Liver (tissue), 9 donors: ENCODE data around the gene DMWD. TPM values are rescaled to one million over a fixed set of nuclear protein-coding genes. Genes with fewer than 3 reads are reported as not detected.

Experiments used
- DNase-seq: peaks from one replicate; pipeline ENCODE4 v3.0.0-alpha.2; 2017; ENCODE audit warnings: low spot score
- H3K27ac ChIP-seq, 2 donors: one replicate each; pipeline ENCODE4 v1.7.0; 2013; ENCODE audit warnings: inconsistent platforms in 2 of 2, low read length in 2 of 2, control low read depth in 1 of 2, low read depth in 1 of 2, mild to moderate bottlenecking in 1 of 2
- H3K27me3 ChIP-seq, 4 donors: one replicate each; pipeline versions ENCODE4 v1.6.1 to v1.7.0; 2013; ENCODE audit warnings: low read length in 3 of 4, inconsistent platforms in 1 of 4, mild to moderate bottlenecking in 1 of 4, moderate library complexity in 1 of 4; ENCODE audit not compliant: control insufficient read depth in 4 of 4, insufficient read depth in 4 of 4
- H3K36me3 ChIP-seq, 4 donors: one replicate each; pipeline versions ENCODE4 v1.6.1 to v1.7.0; 2013; ENCODE audit warnings: low read length in 3 of 4, mild to moderate bottlenecking in 3 of 4, low read depth in 1 of 4, moderate library complexity in 1 of 4; ENCODE audit not compliant: control insufficient read depth in 4 of 4, insufficient read depth in 3 of 4
- H3K4me1 ChIP-seq, 4 donors: one replicate each; pipeline versions ENCODE4 v1.6.1 to v1.7.0; 2013; ENCODE audit warnings: low read length in 3 of 4, mild to moderate bottlenecking in 3 of 4, moderate library complexity in 1 of 4; ENCODE audit not compliant: control insufficient read depth in 4 of 4, insufficient read depth in 4 of 4
- H3K4me3 ChIP-seq, 3 donors: one replicate each; pipeline versions ENCODE4 v1.6.1 to v1.7.0; 2013; ENCODE audit warnings: low read length in 3 of 3, control low read depth in 1 of 3, low read depth in 1 of 3, mild to moderate bottlenecking in 1 of 3
- H3K9ac ChIP-seq, 2 donors: one replicate each; pipeline ENCODE4 v1.7.0; 2013; ENCODE audit warnings: low read length in 2 of 2, mild to moderate bottlenecking in 2 of 2, moderate library complexity in 2 of 2, control low read depth in 1 of 2, low read depth in 1 of 2
- H3K9me3 ChIP-seq, 4 donors: one replicate each; pipeline versions ENCODE4 v1.6.1 to v1.7.0; 2013; ENCODE audit warnings: low read length in 3 of 4; ENCODE audit not compliant: control insufficient read depth in 4 of 4
- ATF3 ChIP-seq: IDR thresholded peaks from 2 replicates; pipeline ENCODE4 v1.6.1; 2016; ENCODE audit warnings: antibody characterized with exemption
- CTCF ChIP-seq: fragments of 150-350 bp; IDR thresholded peaks from 2 replicates; pipeline ENCODE4 v1.5.1; 2017; ENCODE audit warnings: improper control_type of control experiment, low read depth, low read length; ENCODE audit not compliant: missing input control
- EGR1 ChIP-seq, 2 donors: IDR thresholded peaks; 2 replicates each; pipeline ENCODE4 v1.6.1; 2016 to 2018; ENCODE audit warnings: antibody characterized with exemption in 2 of 2, low read depth in 2 of 2
- FOXA1 ChIP-seq: IDR thresholded peaks from 2 replicates; pipeline ENCODE4 v1.6.1; 2016; ENCODE audit warnings: antibody characterized with exemption
- GABPA ChIP-seq, 2 donors: IDR thresholded peaks in 1 of 2; conservative IDR thresholded peaks in 1 of 2; 2 replicates each; pipeline ENCODE4 v1.6.1; 2016; ENCODE audit warnings: antibody characterized with exemption in 2 of 2, mild to moderate bottlenecking in 1 of 2, moderate library complexity in 1 of 2
- HNF4A ChIP-seq, 2 donors: conservative IDR thresholded peaks; 2 replicates each; pipeline ENCODE4 v1.6.1; 2016; ENCODE audit warnings: antibody characterized with exemption in 2 of 2, mild to moderate bottlenecking in 2 of 2
- HNF4G ChIP-seq: IDR thresholded peaks from 2 replicates; pipeline ENCODE4 v1.6.1; 2016; ENCODE audit warnings: antibody characterized with exemption
- JUND ChIP-seq, 2 donors: IDR thresholded peaks; 2 replicates each; pipeline ENCODE4 v1.6.1; 2016; ENCODE audit warnings: antibody characterized with exemption in 2 of 2
- NR2F2 ChIP-seq: IDR thresholded peaks from 2 replicates; pipeline ENCODE4 v1.6.1; 2016; ENCODE audit warnings: antibody characterized with exemption
- RXRA ChIP-seq, 2 donors: IDR thresholded peaks; 2 replicates each; pipeline ENCODE4 v1.6.1; 2017 to 2018; ENCODE audit warnings: antibody characterized with exemption in 2 of 2, mild to moderate bottlenecking in 1 of 2
- TAF1 ChIP-seq: conservative IDR thresholded peaks from 2 replicates; pipeline ENCODE4 v1.6.1; 2016; ENCODE audit warnings: antibody characterized with exemption, mild to moderate bottlenecking
- YY1 ChIP-seq: IDR thresholded peaks from 2 replicates; pipeline ENCODE4 v1.6.1; 2016; ENCODE audit warnings: antibody characterized with exemption, mild to moderate bottlenecking
- ZBTB33 ChIP-seq: IDR thresholded peaks from 2 replicates; pipeline ENCODE4 v1.6.1; 2016; ENCODE audit warnings: antibody characterized with exemption
- whole genome bisulfite sequencing: extraction: QIAGEN DNeasy Blood & Tissue Kit; methylation state at CpG from one replicate; pipeline ENCODE4 v1.1.7; 2013; 5-methylcytosine and 5-hydroxymethylcytosine counted together
- polyA plus RNA-seq, 2 donors: library from polyadenylated mRNA; stranded (reverse) in 1 of 2; unstranded in 1 of 2; fragments of 200-250 nt in 1 of 2; fragments of >200 nt in 1 of 2; fragmentation: Nextera tagmentation in 1 of 2; extraction: Ambion mirVana in 1 of 2; gene quantifications; one replicate each; pipeline versions ENCODE4 v1.2.1 to v1.2.3, GENCODE V29; 2013 to 2015
- total RNA-seq, 2 donors: library from RNA; depleted of rRNA; stranded (reverse); fragments of >200 nt; gene quantifications; one replicate each; pipeline ENCODE4 v1.2.3, GENCODE V29; 2014
- TF ChIP-seq, protein P1 (sequence below): IDR thresholded peaks from 2 replicates; pipeline ENCODE4 v1.6.1; 2016; ENCODE audit warnings: antibody characterized with exemption, mild to moderate bottlenecking
- TF ChIP-seq, protein P2 (sequence below): IDR thresholded peaks from 2 replicates; pipeline ENCODE4 v1.6.1; 2016; ENCODE audit warnings: antibody characterized with exemption
- donor health status: healthy.
- donor health status: healthy.
- donor health status: healthy.
- donor health status: healthy.
- donor health status: healthy.

DMWD gene
- total and polyA plus RNA-seq, 4 donors, result 3.7 to 14.6 (median 8.9) TPM

DNA sequence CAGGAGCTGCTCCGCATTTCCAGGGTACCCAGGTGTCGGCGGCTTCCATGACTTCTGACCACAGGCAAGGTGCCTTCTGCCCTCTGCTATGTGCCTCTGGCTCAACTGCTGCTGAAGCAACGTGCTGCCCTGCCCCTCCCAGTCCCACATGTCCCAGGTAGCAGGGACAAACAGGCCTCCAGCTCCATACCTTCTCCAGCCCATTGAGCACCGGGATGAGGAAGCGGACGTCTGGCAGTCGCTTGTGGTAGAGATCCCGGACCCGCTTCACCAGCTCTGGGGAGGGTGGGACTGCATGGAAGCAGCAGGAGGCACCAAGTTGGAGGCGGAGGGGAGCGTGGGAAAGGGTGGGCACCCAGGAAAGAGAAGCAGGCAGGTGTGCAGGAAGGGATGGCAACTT, 30.5 kb upstream of the DMWD start:
- no peak overlapping the region for H3K27ac ChIP-seq
- H3K27me3 ChIP-seq, result no peaks in the 10 kb centered on the region
- no peak overlapping the region for H3K4me3 ChIP-seq

GRCh38 chr19:45822716-45823115, 30.1 kb upstream of the DMWD start:
- 98% methylated on average over 5 of the region's 5 CpGs for WGBS
- H3K9me3 ChIP-seq, result no peaks in the 10 kb centered on the region
- peaks cover 22 to 76% (median 29%) of the 10 kb centered on the region in 4 donors for H3K36me3 ChIP-seq

More for the DNA sequence above, 30.5 kb upstream of the DMWD start:
- WGBS, result 97% methylated on average over 12 of the region's 12 CpGs
- TF ChIP-seq FOXA1 (no peak), GABPA (IDR thresholded peaks at IDR 0.05 in 1 of 2, conservative IDR thresholded peaks at IDR 0.05 in 1 of 2) (no peak), HNF4G (no peak), YY1 (no peak), RXRA (IDR thresholded peaks at IDR 0.05) (no peak), NR2F2 (no peak)
- DNase-seq, result no peak
- Histone ChIP-seq H3K36me3 (peaks cover 22 to 81% (median 29%) of the 10 kb centered on the region in 4 donors), H3K9me3 (no peaks in the 10 kb centered on the region), H3K4me1 (no peaks in the 10 kb centered on the region), H3K9ac (no peak overlapping the region)

GRCh38 chr19:45821570-45821969, 28.9 kb upstream of the DMWD start:
- Histone ChIP-seq H3K27me3 (no peaks in the 10 kb centered on the region), H3K27ac (no peak overlapping the region), H3K36me3 (peaks cover 20 to 66% (median 25%) of the 10 kb centered on the region in 4 donors), H3K9ac (no peak overlapping the region), H3K9me3 (no peaks in the 10 kb centered on the region), H3K4me3 (no peak overlapping the region), H3K4me1 (peaks cover 0 to 4% (median 0%) of the 10 kb centered on the region in 4 donors)
- no peak for DNase-seq
- WGBS, result 94% methylated on average over 10 of the region's 10 CpGs
- TF ChIP-seq HNF4G, result no peak
- TF ChIP-seq HNF4A (conservative IDR thresholded peaks at IDR 0.05), result no peak
- no peak for TF ChIP-seq CTCF
- TF ChIP-seq TAF1, result no peak
- TF ChIP-seq, protein P1, sequence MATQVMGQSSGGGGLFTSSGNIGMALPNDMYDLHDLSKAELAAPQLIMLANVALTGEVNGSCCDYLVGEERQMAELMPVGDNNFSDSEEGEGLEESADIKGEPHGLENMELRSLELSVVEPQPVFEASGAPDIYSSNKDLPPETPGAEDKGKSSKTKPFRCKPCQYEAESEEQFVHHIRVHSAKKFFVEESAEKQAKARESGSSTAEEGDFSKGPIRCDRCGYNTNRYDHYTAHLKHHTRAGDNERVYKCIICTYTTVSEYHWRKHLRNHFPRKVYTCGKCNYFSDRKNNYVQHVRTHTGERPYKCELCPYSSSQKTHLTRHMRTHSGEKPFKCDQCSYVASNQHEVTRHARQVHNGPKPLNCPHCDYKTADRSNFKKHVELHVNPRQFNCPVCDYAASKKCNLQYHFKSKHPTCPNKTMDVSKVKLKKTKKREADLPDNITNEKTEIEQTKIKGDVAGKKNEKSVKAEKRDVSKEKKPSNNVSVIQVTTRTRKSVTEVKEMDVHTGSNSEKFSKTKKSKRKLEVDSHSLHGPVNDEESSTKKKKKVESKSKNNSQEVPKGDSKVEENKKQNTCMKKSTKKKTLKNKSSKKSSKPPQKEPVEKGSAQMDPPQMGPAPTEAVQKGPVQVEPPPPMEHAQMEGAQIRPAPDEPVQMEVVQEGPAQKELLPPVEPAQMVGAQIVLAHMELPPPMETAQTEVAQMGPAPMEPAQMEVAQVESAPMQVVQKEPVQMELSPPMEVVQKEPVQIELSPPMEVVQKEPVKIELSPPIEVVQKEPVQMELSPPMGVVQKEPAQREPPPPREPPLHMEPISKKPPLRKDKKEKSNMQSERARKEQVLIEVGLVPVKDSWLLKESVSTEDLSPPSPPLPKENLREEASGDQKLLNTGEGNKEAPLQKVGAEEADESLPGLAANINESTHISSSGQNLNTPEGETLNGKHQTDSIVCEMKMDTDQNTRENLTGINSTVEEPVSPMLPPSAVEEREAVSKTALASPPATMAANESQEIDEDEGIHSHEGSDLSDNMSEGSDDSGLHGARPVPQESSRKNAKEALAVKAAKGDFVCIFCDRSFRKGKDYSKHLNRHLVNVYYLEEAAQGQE, result no peak
- no peak for TF ChIP-seq EGR1 (IDR thresholded peaks at IDR 0.05; ENCODE audit: low read depth in 2 of 2)

More at GRCh38 chr19:45822716-45823115, 30.1 kb upstream of the DMWD start:
- DNase-seq, result no peak
- Histone ChIP-seq H3K4me3 (no peak overlapping the region), H3K27me3 (no peaks in the 10 kb centered on the region), H3K9ac (no peak overlapping the region), H3K4me1 (no peaks in the 10 kb centered on the region), H3K27ac (no peak overlapping the region)
- TF ChIP-seq JUND (IDR thresholded peaks at IDR 0.05), result no peak
- no peak for TF ChIP-seq YY1
- no peak for TF ChIP-seq HNF4A (conservative IDR thresholded peaks at IDR 0.05)
- no peak for TF ChIP-seq ATF3
- TF ChIP-seq ZBTB33, result no peak
- TF ChIP-seq, protein P2, sequence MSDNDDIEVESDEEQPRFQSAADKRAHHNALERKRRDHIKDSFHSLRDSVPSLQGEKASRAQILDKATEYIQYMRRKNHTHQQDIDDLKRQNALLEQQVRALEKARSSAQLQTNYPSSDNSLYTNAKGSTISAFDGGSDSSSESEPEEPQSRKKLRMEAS, result no peak
- no peak for TF ChIP-seq FOXA1
- no peak for TF ChIP-seq RXRA (IDR thresholded peaks at IDR 0.05)
- no peak for TF ChIP-seq GABPA (IDR thresholded peaks at IDR 0.05 in 1 of 2, conservative IDR thresholded peaks at IDR 0.05 in 1 of 2)
- TF ChIP-seq NR2F2, result no peak
